ENCODE measurements around the gene ATP5PO. TPM values are rescaled to one million over a fixed set of nuclear protein-coding genes. Genes with fewer than 3 reads are reported as not detected.

The ATP5PO gene
- total and polyA plus RNA-seq, 11 donors = 472 to 2,204 (median 745) TPM

DNA sequence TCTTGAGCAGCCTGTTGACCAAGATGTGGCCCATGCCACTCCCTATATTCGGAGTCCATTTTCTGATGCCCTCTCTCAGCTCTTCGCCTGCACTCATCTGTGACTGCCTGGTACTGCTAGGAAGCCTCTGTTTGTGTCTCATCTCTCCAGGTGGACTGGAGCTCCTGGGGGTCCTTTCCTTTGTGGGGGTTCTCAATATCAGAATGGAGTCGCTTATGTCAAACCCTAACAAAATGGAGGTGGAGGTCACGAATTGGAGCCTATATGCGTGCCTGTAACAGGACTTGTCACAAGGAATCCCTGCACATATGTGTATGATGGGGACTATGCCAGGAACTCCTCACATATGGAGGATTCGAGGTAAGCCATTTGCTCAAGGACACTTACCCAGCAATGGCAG, 46.7 kb upstream of the ATP5PO start:
- WGBS, 4 donors = 95 to 97% (median 97%) methylated on average over 6 of the region's 6 CpGs

DNA sequence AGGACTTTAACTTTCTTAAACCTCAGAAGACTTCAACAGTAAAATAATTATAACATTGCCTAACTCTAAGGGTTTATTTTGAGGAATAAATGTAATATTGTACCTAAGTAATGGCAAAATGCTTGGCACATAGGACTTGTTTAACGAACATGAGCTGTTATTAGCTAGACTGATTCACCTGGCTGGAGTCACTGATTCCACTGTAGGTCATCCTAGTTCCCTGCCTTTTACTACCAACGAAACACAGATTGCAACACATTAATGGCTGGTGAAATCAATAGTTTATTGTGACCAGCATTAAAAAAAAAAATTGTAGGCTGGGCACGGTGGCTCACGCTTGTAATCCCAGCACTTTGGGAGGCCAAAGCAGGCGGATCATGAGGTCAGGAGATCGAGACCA, 45.5 kb upstream of the ATP5PO start:
- Histone ChIP-seq H3K36me3 (no peaks in the 10 kb centered on the region), H3K27me3 (no peaks in the 10 kb centered on the region), H3K4me3 (no peak overlapping the region), H3K27ac (no peak overlapping the region), H3K9me3 (peaks cover 0 to 23% (median 10%) of the 10 kb centered on the region in 12 donors), H3K4me1 (no peaks in the 10 kb centered on the region)
- ATAC-seq (no peak), DNase-seq (no peak)
- intact Hi-C loops (cut with DNase I) = no loop called here
- 75 to 89% (median 76%) methylated on average over 6 of the region's 6 CpGs for WGBS, 4 donors
- TF ChIP-seq, protein P1, sequence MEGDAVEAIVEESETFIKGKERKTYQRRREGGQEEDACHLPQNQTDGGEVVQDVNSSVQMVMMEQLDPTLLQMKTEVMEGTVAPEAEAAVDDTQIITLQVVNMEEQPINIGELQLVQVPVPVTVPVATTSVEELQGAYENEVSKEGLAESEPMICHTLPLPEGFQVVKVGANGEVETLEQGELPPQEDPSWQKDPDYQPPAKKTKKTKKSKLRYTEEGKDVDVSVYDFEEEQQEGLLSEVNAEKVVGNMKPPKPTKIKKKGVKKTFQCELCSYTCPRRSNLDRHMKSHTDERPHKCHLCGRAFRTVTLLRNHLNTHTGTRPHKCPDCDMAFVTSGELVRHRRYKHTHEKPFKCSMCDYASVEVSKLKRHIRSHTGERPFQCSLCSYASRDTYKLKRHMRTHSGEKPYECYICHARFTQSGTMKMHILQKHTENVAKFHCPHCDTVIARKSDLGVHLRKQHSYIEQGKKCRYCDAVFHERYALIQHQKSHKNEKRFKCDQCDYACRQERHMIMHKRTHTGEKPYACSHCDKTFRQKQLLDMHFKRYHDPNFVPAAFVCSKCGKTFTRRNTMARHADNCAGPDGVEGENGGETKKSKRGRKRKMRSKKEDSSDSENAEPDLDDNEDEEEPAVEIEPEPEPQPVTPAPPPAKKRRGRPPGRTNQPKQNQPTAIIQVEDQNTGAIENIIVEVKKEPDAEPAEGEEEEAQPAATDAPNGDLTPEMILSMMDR (IDR thresholded peaks at IDR 0.05) = no peak
- TF ChIP-seq POLR2A (IDR thresholded peaks at IDR 0.05) = no peak

More for the DNA sequence above, 46.7 kb upstream of the ATP5PO start:
- intact Hi-C loops (cut with DNase I) = no loop called here
- Histone ChIP-seq H3K9me3 (peaks cover 0 to 23% (median 10%) of the 10 kb centered on the region in 12 donors), H3K36me3 (no peaks in the 10 kb centered on the region), H3K27ac (no peak overlapping the region), H3K27me3 (no peaks in the 10 kb centered on the region), H3K4me1 (peaks cover 0 to 10% (median 0%) of the 10 kb centered on the region in 12 donors), H3K4me3 (no peak overlapping the region)
- DNase-seq (no peak), ATAC-seq (no peak)
- TF ChIP-seq, protein P1 (IDR thresholded peaks at IDR 0.05) = no peak
- TF ChIP-seq POLR2A (IDR thresholded peaks at IDR 0.05) = no peak

DNA sequence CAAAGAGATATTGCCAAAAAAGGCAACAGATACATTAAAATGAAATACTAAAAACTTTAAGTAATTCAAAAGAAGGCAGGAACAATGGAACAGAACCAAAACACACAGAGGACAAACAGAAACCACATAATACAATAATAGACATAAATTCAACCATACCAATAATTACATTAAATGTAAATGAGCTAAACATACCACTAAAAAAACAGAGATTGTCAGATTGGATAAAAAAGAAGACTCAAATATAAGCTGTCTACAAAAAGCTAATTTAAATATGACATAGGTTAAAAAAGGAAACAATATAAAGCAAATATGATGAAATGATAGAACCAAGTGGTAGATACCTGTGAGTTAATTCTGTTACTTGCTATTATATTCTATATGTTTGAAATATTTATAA, 44.1 kb upstream of the ATP5PO start:
- intact Hi-C loops (cut with DNase I) = no loop called here
- Histone ChIP-seq H3K9me3 (peaks cover 0 to 23% (median 10%) of the 10 kb centered on the region in 12 donors), H3K27ac (no peak overlapping the region), H3K27me3 (no peaks in the 10 kb centered on the region), H3K4me1 (no peaks in the 10 kb centered on the region), H3K36me3 (no peaks in the 10 kb centered on the region), H3K4me3 (no peak overlapping the region)
- ATAC-seq = no peak
- TF ChIP-seq, protein P1 (IDR thresholded peaks at IDR 0.05) = no peak
- TF ChIP-seq POLR2A (IDR thresholded peaks at IDR 0.05) = no peak
- DNase-seq = no peak

DNA sequence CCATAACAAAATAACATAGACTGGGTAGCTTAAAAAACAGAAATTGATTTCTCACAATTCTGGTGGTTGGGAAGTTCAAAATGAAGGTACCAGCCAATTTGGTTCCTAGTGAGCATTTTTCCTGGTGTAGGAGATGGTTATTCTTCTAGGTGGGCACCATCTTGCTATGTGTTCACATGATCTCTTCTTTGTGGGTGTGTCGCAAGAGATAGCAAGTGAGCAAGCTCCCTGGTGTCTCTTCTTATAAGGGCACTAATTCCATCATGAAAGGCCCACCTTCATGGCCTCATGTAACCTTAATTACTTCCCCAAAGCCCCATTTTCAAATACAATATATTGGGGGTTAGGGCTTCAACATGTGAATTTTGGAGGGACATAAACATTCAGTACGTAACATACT, 38.8 kb upstream of the ATP5PO start:
- Histone ChIP-seq H3K27ac (no peak overlapping the region), H3K4me3 (no peak overlapping the region), H3K36me3 (no peaks in the 10 kb centered on the region), H3K27me3 (no peaks in the 10 kb centered on the region), H3K9me3 (peaks cover 0 to 11% (median under 1%) of the 10 kb centered on the region in 12 donors), H3K4me1 (peaks cover 0 to 19% (median 0%) of the 10 kb centered on the region in 12 donors)
- DNase-seq (no peak), ATAC-seq (no peak)
- TF ChIP-seq, protein P1 (IDR thresholded peaks at IDR 0.05) = no peak
- 98 to 100% (median 99%) methylated on average over 2 of the region's 2 CpGs for WGBS, 4 donors
- intact Hi-C loops (cut with DNase I) = no loop called here
